GM13977 (cell line): ENCODE measurements around the gene PDZD7.

Source experiments
- DNase-seq: peaks from one replicate; pipeline ENCODE4 v3.0.0; 2012; ENCODE audit warnings: low spot score
- CTCF ChIP-seq: IDR thresholded peaks from 2 replicates; pipeline ENCODE4 v1.5.1; 2012; ENCODE audit warnings: mild to moderate bottlenecking, control low read depth; ENCODE audit not compliant: insufficient read depth; ENCODE audit errors: extremely low read depth, missing control alignments
- in situ Hi-C: fragments of 300-500 bp; cut with MboI; formaldehyde crosslinking; loops from one replicate; pipeline ENCODE4 v1.12.0; 2022; ENCODE audit warnings: low sequenced_read_pairs, low pct_unique_long_range_greater_than_20kb, mixed read lengths, inconsistent platforms; ENCODE audit not compliant: unreplicated experiment

PDZD7 gene

GRCh38 chr10:101071885-101072433 lies 41.0 kb upstream of the PDZD7 start:
- TF ChIP-seq CTCF: no peak
- no peak for DNase-seq
- in situ Hi-C loops: no loop called here

GRCh38 chr10:101071267-101071884 lies 40.4 kb upstream of the PDZD7 start:
- no peak for DNase-seq
- in situ Hi-C loops: no loop called here
- no peak for TF ChIP-seq CTCF

- no peak for DNase-seq
- in situ Hi-C loops: no loop called here
- no peak for TF ChIP-seq CTCF
Observed at GRCh38 chr10:101070098-101070497, 39.2 kb upstream of the PDZD7 start.

GRCh38 chr10:101069441-101069840 lies 38.5 kb upstream of the PDZD7 start:
- in situ Hi-C loops: no loop called here
- no peak for DNase-seq
- TF ChIP-seq CTCF: no peak

- peak; percentile 85 for DNase-seq
- TF ChIP-seq CTCF: peak; percentile 82
- in situ Hi-C loops: no loop called here
Observed at GRCh38 chr10:101067356-101068083, 36.6 kb upstream of the PDZD7 start.

- DNase-seq: no peak
- TF ChIP-seq CTCF: no peak
- in situ Hi-C loops: no loop called here
Observed at GRCh38 chr10:101066896-101067355, 36.0 kb upstream of the PDZD7 start.
